CD4-positive, alpha-beta T cell treated with Interleukin-2 at 100 ng/mL for 4 hours (primary cell): ENCODE data around the gene RIPK3.
A peak's percentile ranks its signal among the peaks of the same experiment; 100 is the strongest.

Experiments used
- DNase-seq: peaks from one replicate; pipeline ENCODE4 v3.0.0-alpha.2; 2020; ENCODE audit warnings: low spot score

The RIPK3 gene

GRCh38 chr14:24300326-24300980 is 39.3 kb downstream of the RIPK3 start:
- DNase-seq = no peak

GRCh38 chr14:24299255-24300191 is 40.3 kb downstream of the RIPK3 start, which contains the start of the genes DHRS1 and NOP9:
Gene DHRS1 (minus strand): TSS chr14:24299780. CDS start chr14:24299106, 674 bp downstream.
Gene NOP9 (plus strand): TSS chr14:24299850. CDS start chr14:24299955, 105 bp downstream.
- peak; percentile 91 for DNase-seq

GRCh38 chr14:24298892-24299254 is 40.9 kb downstream of the RIPK3 start:
- DNase-seq = no peak

GRCh38 chr14:24297190-24297964 is 42.4 kb downstream of the RIPK3 start:
- no peak for DNase-seq

GRCh38 chr14:24296341-24297157 is 43.2 kb downstream of the RIPK3 start:
- DNase-seq = peak; percentile 87

- no peak for DNase-seq
Measured at GRCh38 chr14:24293525-24293924, 46.3 kb downstream of the RIPK3 start.

GRCh38 chr14:24292118-24292807 is 47.5 kb downstream of the RIPK3 start:
- no peak for DNase-seq

- no peak for DNase-seq
Measured at GRCh38 chr14:24291446-24292117, 48.2 kb downstream of the RIPK3 start.

GRCh38 chr14:24290746-24291145 is 49.0 kb downstream of the RIPK3 start:
- no peak for DNase-seq

- no peak for DNase-seq
Measured at GRCh38 chr14:24289649-24290280, 50.0 kb downstream of the RIPK3 start.

- DNase-seq = no peak
Measured at GRCh38 chr14:24286996-24287395, 52.8 kb downstream of the RIPK3 start.
